ENCODE results near the gene DISC1. TPM values are rescaled to one million over a fixed set of nuclear protein-coding genes. Genes with fewer than 3 reads are reported as not detected.

The DISC1 gene
- total RNA-seq, 1 donor from 2014 or later: 16.0 TPM

DNA sequence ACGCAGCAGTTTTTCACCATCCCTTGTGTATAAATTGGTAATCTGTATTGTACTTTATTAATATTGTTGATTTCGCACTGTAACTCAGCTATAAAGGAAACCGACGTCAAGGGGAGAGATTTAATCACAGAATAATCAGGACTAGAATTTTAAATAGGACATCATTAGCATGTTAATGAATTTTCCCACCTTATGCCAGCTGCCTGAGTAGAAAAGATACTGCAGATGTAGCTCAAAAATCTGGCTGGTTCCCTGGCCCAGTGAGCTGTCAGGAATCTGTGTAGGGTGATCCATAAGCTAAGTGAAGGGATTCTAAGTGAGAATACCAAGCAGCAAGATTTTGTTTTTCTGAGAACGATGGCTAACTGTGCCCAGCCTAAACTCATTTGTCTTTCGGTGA lies 195.5 kb downstream of the DISC1 start:
- H3K9me3 ChIP-seq: no peaks in the 10 kb centered on the region
- no peak for DNase-seq (ENCODE audit: low spot score in 2 of 2)
- intact Hi-C loops (cut with DNase I): no loop called here
- H3K27me3 ChIP-seq: no peaks in the 10 kb centered on the region
- no peak overlapping the region for H3K27ac ChIP-seq
- no peaks in the 10 kb centered on the region for H3K4me1 ChIP-seq
- H3K36me3 ChIP-seq: no peaks in the 10 kb centered on the region
- no peak overlapping the region for H3K4me3 ChIP-seq
- TF ChIP-seq, protein P1, sequence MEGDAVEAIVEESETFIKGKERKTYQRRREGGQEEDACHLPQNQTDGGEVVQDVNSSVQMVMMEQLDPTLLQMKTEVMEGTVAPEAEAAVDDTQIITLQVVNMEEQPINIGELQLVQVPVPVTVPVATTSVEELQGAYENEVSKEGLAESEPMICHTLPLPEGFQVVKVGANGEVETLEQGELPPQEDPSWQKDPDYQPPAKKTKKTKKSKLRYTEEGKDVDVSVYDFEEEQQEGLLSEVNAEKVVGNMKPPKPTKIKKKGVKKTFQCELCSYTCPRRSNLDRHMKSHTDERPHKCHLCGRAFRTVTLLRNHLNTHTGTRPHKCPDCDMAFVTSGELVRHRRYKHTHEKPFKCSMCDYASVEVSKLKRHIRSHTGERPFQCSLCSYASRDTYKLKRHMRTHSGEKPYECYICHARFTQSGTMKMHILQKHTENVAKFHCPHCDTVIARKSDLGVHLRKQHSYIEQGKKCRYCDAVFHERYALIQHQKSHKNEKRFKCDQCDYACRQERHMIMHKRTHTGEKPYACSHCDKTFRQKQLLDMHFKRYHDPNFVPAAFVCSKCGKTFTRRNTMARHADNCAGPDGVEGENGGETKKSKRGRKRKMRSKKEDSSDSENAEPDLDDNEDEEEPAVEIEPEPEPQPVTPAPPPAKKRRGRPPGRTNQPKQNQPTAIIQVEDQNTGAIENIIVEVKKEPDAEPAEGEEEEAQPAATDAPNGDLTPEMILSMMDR (IDR thresholded peaks at IDR 0.05): no peak

DNA sequence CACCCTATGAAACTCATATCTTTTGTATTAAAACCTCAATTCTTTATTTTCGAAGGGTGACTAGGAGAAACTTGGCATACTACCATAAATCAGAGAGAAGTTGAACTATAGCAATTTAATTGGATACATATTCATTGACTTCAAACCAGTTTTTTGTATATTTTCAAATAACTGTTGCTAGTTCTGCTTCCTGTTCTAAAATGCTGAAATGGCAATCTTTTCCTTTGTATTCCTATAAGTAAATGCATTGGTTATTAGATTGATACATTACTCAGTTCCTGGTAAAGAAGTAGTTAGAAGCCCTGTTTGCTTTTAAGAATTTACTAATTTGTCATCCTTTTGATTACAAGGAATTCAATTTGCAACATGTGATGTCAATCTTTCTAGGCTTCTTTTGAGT lies 200.0 kb downstream of the DISC1 start:
- H3K36me3 ChIP-seq: no peaks in the 10 kb centered on the region
- no peak overlapping the region for H3K4me3 ChIP-seq
- TF ChIP-seq, protein P1 (IDR thresholded peaks at IDR 0.05): no peak
- DNase-seq (ENCODE audit: low spot score in 2 of 2): no peak
- no peaks in the 10 kb centered on the region for H3K9me3 ChIP-seq
- no peaks in the 10 kb centered on the region for H3K4me1 ChIP-seq
- H3K27me3 ChIP-seq: no peaks in the 10 kb centered on the region
- intact Hi-C loops (cut with DNase I): no loop called here
- no peak overlapping the region for H3K27ac ChIP-seq

DNA sequence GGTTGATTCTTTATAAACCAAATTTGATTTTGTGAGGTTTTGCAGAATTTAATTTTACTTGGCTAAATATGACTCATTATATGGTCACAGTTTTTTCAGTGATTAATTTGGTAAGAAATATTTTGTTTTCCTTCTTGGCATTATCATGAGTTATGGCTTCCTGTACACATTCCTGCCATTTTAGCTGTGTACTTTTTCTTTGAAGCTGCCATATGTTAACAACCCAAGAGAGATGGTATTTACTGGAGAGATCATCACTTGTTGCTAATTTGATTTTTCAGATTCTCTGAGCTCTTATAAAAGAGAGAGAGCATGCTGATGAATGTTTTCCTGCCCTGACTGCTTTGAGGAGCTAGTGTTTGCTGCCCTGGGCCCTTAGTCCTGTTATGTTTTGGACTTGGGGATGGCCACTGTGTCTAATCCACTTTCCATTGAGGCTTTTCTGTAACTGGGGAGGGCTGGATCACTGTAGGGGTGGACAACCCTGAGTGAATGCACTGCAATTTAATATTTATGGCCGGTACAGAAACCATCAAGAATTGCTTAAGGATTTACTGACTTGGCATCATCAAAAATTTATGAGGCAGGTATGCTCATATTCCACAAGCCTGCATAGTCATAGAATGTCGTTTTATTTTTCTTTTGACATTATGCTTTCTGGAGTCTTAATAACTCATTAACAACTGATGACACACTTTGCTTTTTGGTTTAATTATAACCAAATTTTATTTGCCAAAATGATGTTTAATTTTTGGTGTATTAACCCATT lies 200.9 kb downstream of the DISC1 start:
- H3K4me3 ChIP-seq: no peak overlapping the region
- no peaks in the 10 kb centered on the region for H3K27me3 ChIP-seq
- H3K9me3 ChIP-seq: no peaks in the 10 kb centered on the region
- DNase-seq (ENCODE audit: low spot score in 2 of 2): no peak
- intact Hi-C loops (cut with DNase I): no loop called here
- H3K4me1 ChIP-seq: no peaks in the 10 kb centered on the region
- H3K27ac ChIP-seq: no peak overlapping the region
- H3K36me3 ChIP-seq: no peaks in the 10 kb centered on the region
- TF ChIP-seq, protein P1 (IDR thresholded peaks at IDR 0.05): no peak

DNA sequence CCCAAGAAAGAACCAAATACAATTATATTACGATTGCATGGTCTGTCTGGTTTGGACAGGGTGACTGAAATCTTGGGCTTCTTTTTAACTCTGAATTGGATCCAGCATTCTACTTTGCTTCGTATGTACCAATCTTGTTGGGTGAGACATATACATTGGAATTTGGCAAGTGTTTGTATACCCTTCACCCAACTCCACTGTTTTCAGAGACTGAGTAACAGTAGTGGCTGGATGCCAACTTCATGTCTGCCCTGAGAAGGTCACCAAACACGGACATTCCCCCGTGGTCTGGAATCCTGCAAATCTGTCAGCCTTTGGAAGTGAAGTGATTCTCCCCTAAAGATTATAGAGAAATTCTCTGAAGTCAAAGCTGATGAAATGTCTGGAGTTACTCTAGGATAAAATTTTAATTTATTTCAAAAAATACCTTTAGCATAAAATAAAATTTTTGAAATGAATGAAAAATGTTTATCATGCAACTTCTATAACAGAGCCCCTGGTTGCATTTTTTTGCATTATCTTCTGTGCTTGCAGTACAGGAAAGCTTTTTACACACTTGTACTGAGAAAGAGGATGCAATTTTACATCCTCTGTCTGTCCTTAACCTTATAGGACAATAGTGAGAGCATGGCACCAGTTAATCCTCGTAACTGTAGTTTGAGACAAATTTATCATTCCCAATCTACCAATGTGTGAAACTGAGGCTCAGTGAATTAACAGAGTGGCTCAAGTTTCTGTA lies 201.8 kb downstream of the DISC1 start:
- no peaks in the 10 kb centered on the region for H3K4me1 ChIP-seq
- intact Hi-C loops (cut with DNase I): no loop called here
- H3K36me3 ChIP-seq: no peaks in the 10 kb centered on the region
- no peak for DNase-seq (ENCODE audit: low spot score in 2 of 2)
- H3K4me3 ChIP-seq: no peak overlapping the region
- H3K9me3 ChIP-seq: no peaks in the 10 kb centered on the region
- TF ChIP-seq, protein P1 (IDR thresholded peaks at IDR 0.05): no peak
- H3K27me3 ChIP-seq: no peaks in the 10 kb centered on the region
- no peak overlapping the region for H3K27ac ChIP-seq

DNA sequence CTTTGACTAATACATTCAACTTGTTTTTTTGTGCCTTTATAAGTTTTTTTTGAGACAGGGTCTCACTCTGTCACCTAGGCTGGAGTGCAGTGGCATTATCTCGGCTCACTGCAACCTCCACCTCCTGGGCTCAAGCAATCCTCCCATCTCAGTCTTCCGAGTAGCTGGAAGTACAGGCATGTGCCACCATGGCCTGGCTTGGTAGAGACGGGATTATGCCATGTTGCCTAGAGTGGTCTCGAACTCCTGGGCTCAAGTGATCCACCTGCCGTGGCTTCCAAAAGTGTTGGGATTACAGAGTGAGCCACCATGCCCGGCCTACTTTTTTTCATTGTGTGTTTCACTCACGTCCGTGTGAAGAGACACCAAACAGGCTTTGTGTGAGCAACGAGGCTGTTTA lies 202.7 kb downstream of the DISC1 start:
- H3K27ac ChIP-seq: no peak overlapping the region
- no peak overlapping the region for H3K4me3 ChIP-seq
- H3K27me3 ChIP-seq: no peaks in the 10 kb centered on the region
- no peaks in the 10 kb centered on the region for H3K36me3 ChIP-seq
- intact Hi-C loops (cut with DNase I): no loop called here
- TF ChIP-seq, protein P1 (IDR thresholded peaks at IDR 0.05): no peak
- no peaks in the 10 kb centered on the region for H3K9me3 ChIP-seq
- H3K4me1 ChIP-seq: no peaks in the 10 kb centered on the region
- DNase-seq (ENCODE audit: low spot score in 2 of 2): no peak
